ENCODE results near the gene MMD. TPM values are rescaled to one million over a fixed set of nuclear protein-coding genes. Genes with fewer than 3 reads are reported as not detected.
"Not testable (repeated sequence)": the region's sequence is repeated elsewhere in the genome, so short reads cannot be mapped to it uniquely, and the experiment has no call there.

Gene MMD, protein sequence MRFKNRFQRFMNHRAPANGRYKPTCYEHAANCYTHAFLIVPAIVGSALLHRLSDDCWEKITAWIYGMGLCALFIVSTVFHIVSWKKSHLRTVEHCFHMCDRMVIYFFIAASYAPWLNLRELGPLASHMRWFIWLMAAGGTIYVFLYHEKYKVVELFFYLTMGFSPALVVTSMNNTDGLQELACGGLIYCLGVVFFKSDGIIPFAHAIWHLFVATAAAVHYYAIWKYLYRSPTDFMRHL
- total RNA-seq (10 to 100 TPM; 16.0 to 19.1 TPM), polyA plus RNA-seq (7.9 TPM)

DNA sequence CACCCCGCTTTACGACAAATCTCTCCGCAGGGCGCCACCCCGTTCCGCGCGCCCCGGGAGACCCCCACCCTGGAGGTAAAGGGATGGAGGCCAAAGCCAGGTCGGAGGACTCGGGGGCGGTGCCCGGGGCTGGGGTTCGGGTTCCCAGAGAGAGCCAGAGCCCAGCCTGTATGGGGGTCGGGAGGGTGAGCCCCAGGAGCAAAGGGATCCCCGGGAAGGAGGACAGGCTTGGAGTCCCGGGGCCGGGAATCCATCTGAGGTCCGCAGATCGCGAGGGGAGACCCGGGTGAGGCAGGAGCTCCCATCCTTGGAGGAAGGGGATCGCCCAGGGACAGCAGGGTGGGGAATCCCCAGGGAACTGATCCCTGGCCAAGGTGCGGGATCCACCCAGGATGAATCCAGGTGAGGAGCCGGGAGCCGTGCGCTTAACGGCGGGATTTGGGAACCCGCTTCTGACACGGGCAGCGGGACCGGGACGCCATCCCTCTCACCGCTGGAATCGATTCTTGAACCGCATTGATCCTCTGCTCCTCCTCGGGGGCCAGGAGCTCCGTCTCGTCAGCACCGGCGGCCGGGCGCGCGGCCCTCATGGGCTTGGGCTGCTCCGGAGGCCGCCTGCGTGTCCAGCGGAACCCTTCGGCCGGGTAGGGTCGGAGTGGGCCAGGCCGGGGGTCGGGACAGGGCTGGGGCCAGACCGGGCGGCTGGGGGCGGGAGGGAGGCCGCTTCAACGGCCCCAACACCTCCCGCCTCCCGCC lies at the start of gene MMD:
Gene MMD, minus strand, starts transcription at position 657 of the 756 bp plus-strand sequence. Its CDS starts 140 bp downstream, at position 517.
- no peaks in the 10 kb centered on the region for H3K36me3 ChIP-seq (ENCODE audit: insufficient read depth, low read length)
- POLR2A ChIA-PET = interaction anchor here (0.7 kb wide), 1 partner anchor 9 kb away, joined by 3 read pairs; no protein-coding TSS in a partner anchor
- Mint-ChIP-seq H3K36me3 (no peaks in the 10 kb centered on the region), H3K27me3 (peaks cover 6 to 28% of the 10 kb centered on the region in 2 donors), H3K27ac (peak within 1 kb of the TSS; percentile 87 to 99 (median 96)), H3K4me1 (peaks cover 43 to 49% (median 47%) of the 10 kb centered on the region in 3 donors), H3K4me3 (peak within 1 kb of the TSS; percentile 83 to 99 (median 91)), H3K9me3 (no peaks in the 10 kb centered on the region)
- H3K27me3 ChIP-seq (ENCODE audit: insufficient read depth, low read length, poor library complexity, severe bottlenecking) = peaks cover 8% of the 10 kb centered on the region
- peak in 3 of 5 donors; percentile 5 to 50 (median 26) for DNase-seq
- CTCF ChIA-PET = no interaction called here
- peak within 1 kb of the TSS; percentile 80 for H3K4me3 ChIP-seq (ENCODE audit: low read length)
- H3K27ac ChIP-seq (ENCODE audit: low read depth, low read length) = peak within 1 kb of the TSS; percentile 68
- peaks cover 19% of the 10 kb centered on the region for H3K4me1 ChIP-seq (ENCODE audit: insufficient read depth, low read length)
- no peaks in the 10 kb centered on the region for H3K9me3 ChIP-seq (ENCODE audit: low read length)

DNA sequence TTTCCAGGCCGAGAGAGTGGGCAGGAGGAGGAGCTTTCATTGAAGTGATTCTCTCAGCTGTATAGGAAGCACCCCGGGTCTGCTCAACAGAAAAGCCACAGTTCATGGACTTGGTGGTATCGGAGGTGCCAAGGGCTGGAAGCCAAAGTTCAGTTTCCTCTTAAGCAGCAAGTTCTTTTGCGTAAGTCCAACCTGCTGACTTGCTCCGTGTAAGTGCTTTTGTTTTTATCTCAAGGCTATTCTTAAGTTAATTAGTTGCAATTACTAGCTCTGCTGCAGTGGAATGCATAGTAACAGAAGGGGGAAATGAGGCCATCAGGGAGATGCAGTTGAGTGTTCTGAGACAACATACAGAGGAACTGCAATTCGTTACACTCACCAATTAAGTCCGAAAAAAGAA lies 45.0 kb upstream of the MMD start:
- no peak overlapping the region for H3K27ac ChIP-seq (ENCODE audit: low read depth, low read length)
- DNase-seq = no peak

DNA sequence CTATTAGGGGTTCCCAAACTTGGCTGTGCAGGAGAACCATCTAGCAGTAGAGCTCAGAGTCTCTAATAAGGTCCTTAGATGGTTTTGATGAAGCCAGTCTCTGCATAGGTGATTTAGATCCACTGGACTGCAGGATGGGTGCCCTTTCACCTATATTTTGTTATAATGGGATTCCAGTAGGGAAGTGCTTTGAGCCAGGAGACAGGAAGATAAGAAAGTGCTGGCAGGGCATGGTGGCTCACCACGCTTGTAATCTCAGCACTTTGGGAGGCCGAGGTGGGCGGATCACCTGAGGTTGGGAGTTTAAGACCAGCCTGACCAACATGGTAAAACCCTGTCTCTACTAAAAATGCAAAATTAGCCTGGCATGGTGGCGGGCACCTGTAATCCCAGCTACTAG lies 44.1 kb upstream of the MMD start:
- POLR2A ChIA-PET; H3K4me1 Mint-ChIP-seq; H3K4me3 Mint-ChIP-seq; H3K9me3 Mint-ChIP-seq; H3K27ac ChIP-seq (ENCODE audit: low read depth, low read length); H3K4me3 ChIP-seq (ENCODE audit: low read length); H3K27me3 Mint-ChIP-seq; H3K27ac Mint-ChIP-seq; DNase-seq; H3K36me3 ChIP-seq (ENCODE audit: insufficient read depth, low read length); CTCF ChIA-PET; H3K36me3 Mint-ChIP-seq; H3K4me1 ChIP-seq (ENCODE audit: insufficient read depth, low read length); H3K9me3 ChIP-seq (ENCODE audit: low read length); H3K27me3 ChIP-seq (ENCODE audit: insufficient read depth, low read length, poor library complexity, severe bottlenecking): not testable (repeated sequence)

More for the DNA sequence above, 45.0 kb upstream of the MMD start:
- no peaks in the 10 kb centered on the region for H3K36me3 Mint-ChIP-seq
- H3K4me3 Mint-ChIP-seq = no peak overlapping the region
- no peaks in the 10 kb centered on the region for H3K9me3 Mint-ChIP-seq
- peaks cover 0 to 2% of the 10 kb centered on the region in 2 donors for H3K27me3 Mint-ChIP-seq
- Histone ChIP-seq H3K4me3 (ENCODE audit: low read length) (no peak overlapping the region), H3K27me3 (ENCODE audit: insufficient read depth, low read length, poor library complexity, severe bottlenecking) (no peaks in the 10 kb centered on the region), H3K36me3 (ENCODE audit: insufficient read depth, low read length) (no peaks in the 10 kb centered on the region), H3K4me1 (ENCODE audit: insufficient read depth, low read length) (no peaks in the 10 kb centered on the region), H3K9me3 (ENCODE audit: low read length) (no peaks in the 10 kb centered on the region)
- ChIA-PET CTCF (no interaction called here), POLR2A (no interaction called here)
- no peak overlapping the region for H3K27ac Mint-ChIP-seq
- peaks cover 0 to 3% (median 0%) of the 10 kb centered on the region in 3 donors for H3K4me1 Mint-ChIP-seq

DNA sequence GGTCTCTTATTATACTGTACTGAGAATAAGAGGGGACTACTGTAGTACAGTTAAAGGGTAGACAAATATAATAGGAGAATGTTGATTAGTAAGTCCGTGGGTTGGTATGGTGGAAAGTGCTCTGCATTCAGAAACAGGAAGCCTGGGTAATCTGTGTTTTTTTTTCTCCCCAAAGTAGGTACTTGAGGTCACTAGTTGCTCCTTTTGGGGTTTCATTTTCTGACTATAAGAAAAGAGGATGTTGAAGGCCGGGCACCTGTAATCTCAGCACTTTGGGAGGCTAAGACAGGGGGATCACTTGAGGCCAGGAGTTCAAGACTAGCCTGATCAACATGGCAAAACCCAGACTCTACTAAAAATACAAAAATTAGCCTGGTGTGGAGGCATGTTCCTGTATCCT lies 42.0 kb upstream of the MMD start:
- Mint-ChIP-seq H3K27ac (peak overlapping the region in 2 of 8 donors; percentile 21 to 87), H3K9me3 (no peaks in the 10 kb centered on the region), H3K27me3 (peaks cover 2 to 3% of the 10 kb centered on the region in 2 donors), H3K4me3 (no peak overlapping the region), H3K4me1 (peaks cover 0 to 3% (median 0%) of the 10 kb centered on the region in 3 donors), H3K36me3 (no peaks in the 10 kb centered on the region)
- ChIA-PET CTCF (no interaction called here), POLR2A (no interaction called here)
- no peak overlapping the region for H3K4me3 ChIP-seq (ENCODE audit: low read length)
- no peaks in the 10 kb centered on the region for H3K9me3 ChIP-seq (ENCODE audit: low read length)
- no peak overlapping the region for H3K27ac ChIP-seq (ENCODE audit: low read depth, low read length)
- DNase-seq = no peak
- H3K27me3 ChIP-seq (ENCODE audit: insufficient read depth, low read length, poor library complexity, severe bottlenecking) = no peaks in the 10 kb centered on the region
- no peaks in the 10 kb centered on the region for H3K36me3 ChIP-seq (ENCODE audit: insufficient read depth, low read length)
- no peaks in the 10 kb centered on the region for H3K4me1 ChIP-seq (ENCODE audit: insufficient read depth, low read length)

DNA sequence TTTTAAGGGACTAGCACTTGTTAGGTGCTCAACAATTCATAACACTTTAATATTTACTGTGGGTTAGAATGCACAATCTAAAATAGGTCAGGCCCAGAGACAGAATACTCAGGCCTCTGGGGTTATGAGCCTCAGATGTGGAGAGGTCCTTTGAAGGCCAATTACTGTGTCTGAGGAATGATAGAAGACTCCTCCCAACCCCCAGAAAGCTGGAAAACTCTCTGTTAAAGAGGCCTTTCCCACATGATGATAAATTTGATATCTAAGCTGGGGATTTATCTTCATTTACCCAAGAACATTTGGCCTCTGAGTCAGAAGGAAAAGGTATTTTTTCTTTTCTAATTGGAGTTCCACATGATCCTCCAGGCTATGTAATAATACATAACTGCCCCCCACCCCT lies 41.1 kb upstream of the MMD start:
- Histone ChIP-seq H3K9me3 (ENCODE audit: low read length) (no peaks in the 10 kb centered on the region), H3K27me3 (ENCODE audit: insufficient read depth, low read length, poor library complexity, severe bottlenecking) (no peaks in the 10 kb centered on the region), H3K27ac (ENCODE audit: low read depth, low read length) (no peak overlapping the region), H3K4me1 (ENCODE audit: insufficient read depth, low read length) (no peaks in the 10 kb centered on the region), H3K4me3 (ENCODE audit: low read length) (no peak overlapping the region), H3K36me3 (ENCODE audit: insufficient read depth, low read length) (no peaks in the 10 kb centered on the region)
- Mint-ChIP-seq H3K9me3 (no peaks in the 10 kb centered on the region), H3K27me3 (peaks cover 0 to 3% of the 10 kb centered on the region in 2 donors), H3K36me3 (no peaks in the 10 kb centered on the region), H3K27ac (no peak overlapping the region), H3K4me3 (no peak overlapping the region), H3K4me1 (peaks cover 0 to 3% (median 0%) of the 10 kb centered on the region in 3 donors)
- CTCF ChIA-PET = no interaction called here
- POLR2A ChIA-PET = no interaction called here
- DNase-seq = no peak

DNA sequence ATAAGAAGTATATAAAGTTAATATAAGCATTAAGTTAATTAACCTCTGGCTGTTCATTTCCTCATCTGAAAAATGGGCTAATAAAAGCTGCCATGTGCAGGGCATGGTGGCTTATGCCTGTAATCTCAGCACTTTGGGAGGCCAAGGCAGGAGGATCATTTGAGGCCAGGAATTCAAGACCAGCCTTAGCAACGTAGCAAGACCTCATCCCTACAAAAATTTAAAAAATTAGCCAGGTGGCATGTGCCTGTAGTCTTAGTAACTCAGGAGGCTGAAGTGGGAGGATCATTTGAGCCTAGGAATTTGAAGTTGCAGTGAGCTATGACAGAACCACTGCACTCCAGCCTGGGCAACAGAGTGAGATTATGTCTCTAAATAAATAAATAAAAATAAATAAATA lies 40.6 kb upstream of the MMD start:
- no peak overlapping the region for H3K4me3 Mint-ChIP-seq
- H3K4me1 Mint-ChIP-seq = peaks cover 0 to 3% (median 0%) of the 10 kb centered on the region in 3 donors
- Histone ChIP-seq H3K4me3 (ENCODE audit: low read length) (no peak overlapping the region), H3K36me3 (ENCODE audit: insufficient read depth, low read length) (no peaks in the 10 kb centered on the region), H3K27me3 (ENCODE audit: insufficient read depth, low read length, poor library complexity, severe bottlenecking) (no peaks in the 10 kb centered on the region), H3K9me3 (ENCODE audit: low read length) (no peaks in the 10 kb centered on the region), H3K27ac (ENCODE audit: low read depth, low read length) (no peak overlapping the region), H3K4me1 (ENCODE audit: insufficient read depth, low read length) (no peaks in the 10 kb centered on the region)
- DNase-seq = no peak
- H3K9me3 Mint-ChIP-seq = no peaks in the 10 kb centered on the region
- H3K36me3 Mint-ChIP-seq = no peaks in the 10 kb centered on the region
- peaks cover 0 to 3% of the 10 kb centered on the region in 2 donors for H3K27me3 Mint-ChIP-seq
- POLR2A ChIA-PET = no interaction called here
- CTCF ChIA-PET = no interaction called here
- H3K27ac Mint-ChIP-seq = no peak overlapping the region

DNA sequence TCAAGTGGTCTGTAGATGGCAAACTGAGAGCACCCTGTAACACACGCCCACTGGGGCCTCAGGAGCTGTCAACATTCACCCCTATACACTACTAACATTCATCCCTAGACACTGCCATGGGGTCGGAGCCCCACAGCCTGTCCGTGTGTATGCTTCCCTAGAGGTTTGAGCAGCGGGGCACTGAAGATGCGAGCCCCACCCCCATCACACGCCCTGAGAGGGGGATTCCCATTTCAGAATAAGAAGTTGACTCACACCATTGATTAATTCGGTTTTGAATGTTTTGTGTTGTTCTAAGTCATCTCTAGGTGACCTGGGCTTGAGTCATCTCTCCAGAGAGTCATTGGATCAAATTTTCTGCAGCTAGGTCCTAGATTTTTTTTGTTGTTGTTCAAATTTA lies 37.3 kb upstream of the MMD start:
- Mint-ChIP-seq H3K4me1 (peaks cover 0 to 3% (median 0%) of the 10 kb centered on the region in 3 donors), H3K36me3 (no peaks in the 10 kb centered on the region), H3K27ac (no peak overlapping the region), H3K9me3 (no peaks in the 10 kb centered on the region), H3K27me3 (peaks cover 3 to 19% of the 10 kb centered on the region in 2 donors), H3K4me3 (no peak overlapping the region)
- POLR2A ChIA-PET = no interaction called here
- CTCF ChIA-PET = no interaction called here
- Histone ChIP-seq H3K27me3 (ENCODE audit: insufficient read depth, low read length, poor library complexity, severe bottlenecking) (no peaks in the 10 kb centered on the region), H3K4me1 (ENCODE audit: insufficient read depth, low read length) (no peaks in the 10 kb centered on the region), H3K4me3 (ENCODE audit: low read length) (no peak overlapping the region), H3K36me3 (ENCODE audit: insufficient read depth, low read length) (no peaks in the 10 kb centered on the region), H3K27ac (ENCODE audit: low read depth, low read length) (no peak overlapping the region), H3K9me3 (ENCODE audit: low read length) (no peaks in the 10 kb centered on the region)
- no peak for DNase-seq

DNA sequence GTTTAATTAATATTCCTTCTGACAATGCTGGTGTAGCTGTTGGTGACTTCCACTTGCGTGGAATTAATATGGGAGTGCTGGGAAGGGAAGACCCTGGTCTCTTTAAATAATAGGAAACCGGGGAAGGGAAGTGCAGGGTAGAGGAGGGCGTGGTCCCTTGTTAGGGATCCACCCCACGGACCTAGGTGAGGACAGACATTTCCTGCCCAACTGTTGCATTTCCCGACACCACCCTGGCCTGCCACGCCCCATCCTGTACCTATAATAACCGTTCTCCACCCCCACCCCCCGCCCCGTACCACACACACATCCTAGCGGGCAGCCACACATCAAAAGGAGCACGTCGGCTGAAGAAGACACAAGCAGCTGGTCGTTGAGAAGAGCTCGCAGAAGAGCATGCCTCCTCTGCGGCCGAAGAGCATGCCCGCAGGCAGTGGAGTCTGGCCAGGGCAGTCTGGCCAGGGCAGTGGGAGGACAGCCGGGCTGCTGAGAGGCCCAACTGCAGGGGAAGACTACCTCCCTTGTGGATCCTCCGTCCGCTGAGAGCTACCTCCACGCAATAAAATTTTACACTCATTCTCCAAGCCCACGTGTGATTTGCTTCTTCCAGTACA lies 36.8 kb upstream of the MMD start:
- Mint-ChIP-seq H3K9me3 (no peaks in the 10 kb centered on the region), H3K4me3 (no peak overlapping the region), H3K4me1 (no peaks in the 10 kb centered on the region), H3K36me3 (no peaks in the 10 kb centered on the region), H3K27ac (no peak overlapping the region), H3K27me3 (peaks cover 3 to 23% of the 10 kb centered on the region in 2 donors)
- H3K4me1 ChIP-seq (ENCODE audit: insufficient read depth, low read length) = no peaks in the 10 kb centered on the region
- H3K36me3 ChIP-seq (ENCODE audit: insufficient read depth, low read length) = no peaks in the 10 kb centered on the region
- H3K27ac ChIP-seq (ENCODE audit: low read depth, low read length) = no peak overlapping the region
- DNase-seq = no peak
- ChIA-PET CTCF (no interaction called here), POLR2A (no interaction called here)
- no peaks in the 10 kb centered on the region for H3K27me3 ChIP-seq (ENCODE audit: insufficient read depth, low read length, poor library complexity, severe bottlenecking)
- no peak overlapping the region for H3K4me3 ChIP-seq (ENCODE audit: low read length)
- H3K9me3 ChIP-seq (ENCODE audit: low read length) = no peaks in the 10 kb centered on the region
